DOHH2 (cell line): ENCODE measurements around the gene TAS2R4.
"Not testable (repeated sequence)": the region's sequence is repeated elsewhere in the genome, so short reads cannot be mapped to it uniquely, and the experiment has no call there.

ENCODE experiments used
- EZH2phosphoT487 ChIP-seq: fragments of 200-600 bp; sonication (generic); IDR thresholded peaks from 2 replicates; pipeline ENCODE4 v1.6.1; 2017; ENCODE audit warnings: borderline replicate concordance, mild to moderate bottlenecking, antibody characterized with exemption, low read length, moderate library complexity, mixed read lengths
- TF ChIP-seq, protein P1 (sequence below): fragments of 200-600 bp; sonication (generic); IDR thresholded peaks from one replicate; pipeline ENCODE4 v1.5.1; 2014; ENCODE audit warnings: antibody characterized with exemption, mild to moderate bottlenecking, low read depth, low read length; ENCODE audit not compliant: poor library complexity, severe bottlenecking

DNA sequence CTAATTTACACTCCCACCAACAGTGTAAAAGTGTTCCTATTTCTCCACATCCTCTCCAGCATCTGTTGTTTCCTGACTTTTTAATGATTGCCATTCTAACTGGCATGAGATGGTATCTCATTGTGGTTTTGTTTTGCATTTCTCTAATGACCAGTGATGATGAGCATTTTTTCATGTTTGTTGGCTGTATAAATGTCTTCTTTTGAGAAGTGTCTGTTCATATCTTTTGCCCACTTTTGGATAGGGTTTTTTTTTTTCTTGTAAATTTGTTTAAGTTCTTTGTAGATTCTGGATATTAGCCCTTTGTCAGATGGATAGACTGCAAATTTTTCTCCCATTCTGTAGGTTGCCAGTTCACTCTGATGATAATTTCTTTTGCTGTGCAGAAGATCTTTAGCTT lies 46.0 kb downstream of the TAS2R4 start:
- TF ChIP-seq, protein P1, sequence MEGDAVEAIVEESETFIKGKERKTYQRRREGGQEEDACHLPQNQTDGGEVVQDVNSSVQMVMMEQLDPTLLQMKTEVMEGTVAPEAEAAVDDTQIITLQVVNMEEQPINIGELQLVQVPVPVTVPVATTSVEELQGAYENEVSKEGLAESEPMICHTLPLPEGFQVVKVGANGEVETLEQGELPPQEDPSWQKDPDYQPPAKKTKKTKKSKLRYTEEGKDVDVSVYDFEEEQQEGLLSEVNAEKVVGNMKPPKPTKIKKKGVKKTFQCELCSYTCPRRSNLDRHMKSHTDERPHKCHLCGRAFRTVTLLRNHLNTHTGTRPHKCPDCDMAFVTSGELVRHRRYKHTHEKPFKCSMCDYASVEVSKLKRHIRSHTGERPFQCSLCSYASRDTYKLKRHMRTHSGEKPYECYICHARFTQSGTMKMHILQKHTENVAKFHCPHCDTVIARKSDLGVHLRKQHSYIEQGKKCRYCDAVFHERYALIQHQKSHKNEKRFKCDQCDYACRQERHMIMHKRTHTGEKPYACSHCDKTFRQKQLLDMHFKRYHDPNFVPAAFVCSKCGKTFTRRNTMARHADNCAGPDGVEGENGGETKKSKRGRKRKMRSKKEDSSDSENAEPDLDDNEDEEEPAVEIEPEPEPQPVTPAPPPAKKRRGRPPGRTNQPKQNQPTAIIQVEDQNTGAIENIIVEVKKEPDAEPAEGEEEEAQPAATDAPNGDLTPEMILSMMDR, result not testable (repeated sequence)
- TF ChIP-seq EZH2phosphoT487, result not testable (repeated sequence)
